ENCODE results near the gene KAT8. TPM values are rescaled to one million over a fixed set of nuclear protein-coding genes. Genes with fewer than 3 reads are reported as not detected.
A peak's percentile ranks its signal among the peaks of the same experiment; 100 is the strongest.

Gene KAT8
- total RNA-seq, 1 donor, result 76.5 TPM

DNA sequence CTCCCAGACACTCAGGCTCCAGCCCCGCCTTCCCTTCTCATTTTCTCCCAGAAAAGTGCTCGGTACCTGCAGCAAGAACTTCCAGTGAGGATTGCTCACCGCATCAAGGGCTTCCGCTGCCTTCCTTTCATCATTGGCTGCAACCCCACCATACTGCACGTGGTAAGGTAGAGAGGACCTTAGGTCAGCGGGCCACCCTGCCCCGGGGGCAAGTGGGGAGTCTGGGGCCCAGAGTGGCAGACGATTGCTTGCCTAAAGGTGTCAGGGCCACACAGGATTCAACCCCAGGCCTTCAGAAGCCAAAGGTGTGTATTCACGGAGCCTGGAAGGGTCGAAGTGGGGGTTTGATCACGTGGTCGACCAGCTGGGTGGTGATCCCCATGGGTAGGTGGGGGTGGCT lies 7.8 kb upstream of the KAT8 start:
- H3K4me1 ChIP-seq (ENCODE audit: insufficient read depth, low read length), result peaks cover 50% of the 10 kb centered on the region

DNA sequence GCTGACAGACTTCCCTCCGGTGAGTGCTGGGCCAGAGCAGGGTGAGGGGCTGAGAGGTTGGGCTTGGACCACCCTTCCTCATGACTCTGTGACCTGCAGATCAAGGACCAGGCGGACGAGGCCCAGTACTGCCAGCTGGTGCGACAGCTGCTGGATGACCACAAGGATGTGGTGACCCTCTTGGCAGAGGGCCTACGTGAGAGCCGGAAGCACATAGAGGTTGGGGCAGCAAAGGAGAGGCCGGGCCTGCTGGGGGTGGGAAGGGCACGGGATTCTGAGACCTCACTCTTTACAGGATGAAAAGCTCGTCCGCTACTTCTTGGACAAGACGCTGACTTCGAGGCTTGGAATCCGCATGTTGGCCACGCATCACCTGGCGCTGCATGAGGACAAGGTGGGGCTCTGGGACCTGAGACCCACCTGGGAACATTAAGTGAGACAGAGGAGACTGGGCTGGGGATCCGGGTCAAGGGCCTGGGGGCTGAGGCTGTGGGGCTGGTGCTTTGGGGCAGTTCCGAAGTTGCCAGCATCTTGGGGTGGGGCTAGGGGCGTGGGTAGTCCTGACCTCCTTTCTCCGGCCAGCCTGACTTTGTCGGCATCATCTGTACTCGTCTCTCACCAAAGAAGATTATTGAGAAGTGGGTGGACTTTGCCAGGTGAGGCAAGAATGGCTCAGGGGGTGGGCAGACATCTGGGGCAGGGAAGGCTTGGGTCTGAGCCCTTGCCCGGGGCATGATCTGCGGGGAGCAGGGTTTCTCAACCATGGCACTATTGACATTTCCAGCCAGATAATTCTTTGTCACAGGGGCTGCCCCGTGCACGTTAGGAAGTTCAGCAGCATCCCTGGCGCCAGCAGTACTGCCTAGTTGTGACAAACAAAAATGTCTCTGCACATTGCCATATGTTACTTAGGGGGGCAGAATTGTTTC lies 7.1 kb upstream of the KAT8 start:
- no peaks in the 10 kb centered on the region for H3K9me3 ChIP-seq (ENCODE audit: low read depth, low read length)
- H3K27me3 ChIP-seq (ENCODE audit: insufficient read depth, low read length), result no peaks in the 10 kb centered on the region
- peaks cover 55% of the 10 kb centered on the region for H3K4me1 ChIP-seq (ENCODE audit: insufficient read depth, low read length)
- no peak overlapping the region for H3K4me3 ChIP-seq (ENCODE audit: low read length)

More for the DNA sequence above, 7.8 kb upstream of the KAT8 start:
- Histone ChIP-seq H3K27me3 (ENCODE audit: insufficient read depth, low read length) (no peaks in the 10 kb centered on the region), H3K9me3 (ENCODE audit: low read depth, low read length) (no peaks in the 10 kb centered on the region), H3K4me3 (ENCODE audit: low read length) (no peak overlapping the region)

DNA sequence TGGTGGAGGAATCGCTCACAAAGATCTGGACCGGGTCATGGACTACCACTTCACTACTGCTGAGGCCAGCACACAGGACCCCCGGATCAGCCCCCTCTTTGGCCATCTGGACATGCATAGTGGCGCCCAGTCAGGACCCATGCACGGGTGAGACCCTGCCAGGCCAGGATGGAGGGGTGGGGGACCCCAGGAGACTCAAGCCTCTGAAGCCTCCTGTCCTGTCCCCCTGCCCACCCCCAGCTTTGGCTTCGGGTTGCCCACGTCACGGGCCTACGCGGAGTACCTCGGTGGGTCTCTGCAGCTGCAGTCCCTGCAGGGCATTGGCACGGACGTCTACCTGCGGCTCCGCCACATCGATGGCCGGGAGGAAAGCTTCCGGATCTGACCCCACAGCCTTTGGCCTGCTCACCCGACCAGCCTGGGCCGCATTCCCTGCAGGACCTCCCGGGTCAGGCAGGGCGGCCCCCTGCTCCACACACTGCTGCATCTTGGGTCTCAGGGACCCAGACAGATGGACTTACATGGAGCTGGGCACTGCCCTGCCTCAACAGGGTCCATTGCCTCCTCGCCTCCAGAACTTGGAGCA lies 5.5 kb upstream of the KAT8 start:
- H3K4me3 ChIP-seq (ENCODE audit: low read length), result no peak overlapping the region
- H3K27me3 ChIP-seq (ENCODE audit: insufficient read depth, low read length), result no peaks in the 10 kb centered on the region
- no peaks in the 10 kb centered on the region for H3K9me3 ChIP-seq (ENCODE audit: low read depth, low read length)
- peaks cover 61% of the 10 kb centered on the region for H3K4me1 ChIP-seq (ENCODE audit: insufficient read depth, low read length)

DNA sequence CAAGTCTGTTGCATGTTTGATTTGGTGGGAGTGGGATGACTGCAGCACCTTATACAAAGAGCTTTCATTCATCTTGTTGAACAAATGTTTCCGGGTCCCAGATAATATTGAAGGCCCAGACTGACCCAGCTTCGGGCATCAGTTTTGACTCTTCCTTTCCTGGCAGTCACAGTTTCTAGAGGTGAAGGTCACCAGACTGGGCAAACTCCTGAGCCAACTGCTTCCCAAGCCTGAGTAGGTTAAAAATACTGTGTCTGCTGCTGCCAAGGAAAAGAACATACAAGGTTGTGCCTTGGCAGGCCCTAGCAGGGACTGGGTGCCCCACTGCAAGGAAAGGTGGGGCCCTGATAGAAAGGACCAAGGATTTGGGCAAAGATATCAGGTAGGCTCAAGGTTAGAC lies 4.8 kb upstream of the KAT8 start:
- H3K4me1 ChIP-seq (ENCODE audit: insufficient read depth, low read length), result peaks cover 60% of the 10 kb centered on the region
- no peaks in the 10 kb centered on the region for H3K27me3 ChIP-seq (ENCODE audit: insufficient read depth, low read length)
- H3K4me3 ChIP-seq (ENCODE audit: low read length), result no peak overlapping the region
- no peaks in the 10 kb centered on the region for H3K9me3 ChIP-seq (ENCODE audit: low read depth, low read length)

DNA sequence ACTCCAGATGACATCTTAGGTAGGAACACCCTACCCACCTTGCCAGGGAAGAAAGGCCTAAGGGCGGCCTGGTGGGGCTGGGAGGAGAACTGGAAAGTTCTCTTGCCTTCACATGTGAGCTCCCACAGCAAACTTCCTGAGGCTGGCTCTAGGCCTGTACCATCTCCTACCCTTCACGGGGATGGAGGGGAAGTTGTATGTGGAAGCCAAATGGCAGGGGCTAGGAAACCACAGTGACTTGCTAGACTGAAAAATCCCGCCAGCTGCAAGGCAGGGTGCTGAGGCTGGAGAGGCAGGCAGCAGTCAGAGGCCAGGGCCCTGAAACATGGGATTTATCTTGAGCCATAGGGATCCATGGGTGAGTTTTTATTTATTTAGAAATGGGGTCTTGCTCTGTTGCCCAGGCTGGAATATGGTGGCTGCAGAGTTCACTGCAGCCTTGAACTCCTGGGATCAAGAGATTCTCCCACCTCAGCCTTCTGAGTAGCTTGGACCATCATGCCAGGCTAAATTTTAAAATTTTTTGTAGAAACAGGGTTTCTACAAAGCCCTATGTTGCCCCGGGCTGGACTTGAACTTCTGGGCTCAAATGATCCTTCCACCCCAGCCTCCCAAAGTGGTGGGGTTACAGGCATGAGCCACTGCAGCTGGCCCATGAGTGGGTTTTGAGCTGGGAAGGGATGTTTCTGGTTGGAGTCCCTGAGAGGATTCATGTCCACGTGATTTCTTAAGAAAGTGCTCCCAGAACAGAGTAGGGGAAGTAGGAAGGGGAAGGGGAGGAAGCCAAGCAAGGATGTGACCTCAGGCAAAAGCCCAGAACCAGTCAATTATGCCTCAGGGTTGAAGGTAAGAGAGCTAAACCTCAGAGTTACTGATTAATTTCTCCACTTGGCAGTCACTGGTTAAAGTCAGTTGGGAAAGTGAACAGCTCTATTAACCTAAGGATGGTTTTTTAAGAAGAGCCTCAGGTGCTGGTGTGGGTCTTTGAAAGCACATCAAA lies 4.0 kb upstream of the KAT8 start:
- H3K9me3 ChIP-seq (ENCODE audit: low read depth, low read length), result no peaks in the 10 kb centered on the region
- H3K4me3 ChIP-seq (ENCODE audit: low read length), result no peak overlapping the region
- peaks cover 60% of the 10 kb centered on the region for H3K4me1 ChIP-seq (ENCODE audit: insufficient read depth, low read length)
- H3K27me3 ChIP-seq (ENCODE audit: insufficient read depth, low read length), result no peaks in the 10 kb centered on the region

DNA sequence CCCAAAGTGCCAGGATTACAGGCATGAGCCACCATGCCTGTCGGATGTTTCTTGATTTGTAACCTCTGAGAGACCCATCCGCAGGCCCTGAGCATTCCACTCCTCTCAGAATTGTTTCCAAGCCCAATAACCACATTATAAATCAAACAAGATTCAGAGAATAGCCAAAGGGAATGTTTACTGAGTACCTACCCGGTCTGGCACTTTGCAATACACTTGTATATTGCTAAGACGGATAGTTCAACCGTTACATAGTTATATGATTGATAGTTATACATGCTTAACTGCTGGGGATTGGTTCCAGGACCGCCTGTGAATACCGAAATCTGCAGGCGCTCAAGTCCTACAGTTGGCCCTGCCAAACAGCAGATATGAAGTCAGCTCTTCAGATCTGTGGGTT lies 3.0 kb upstream of the KAT8 start:
- Histone ChIP-seq H3K27me3 (ENCODE audit: insufficient read depth, low read length) (no peaks in the 10 kb centered on the region), H3K4me3 (ENCODE audit: low read length) (no peak overlapping the region)

DNA sequence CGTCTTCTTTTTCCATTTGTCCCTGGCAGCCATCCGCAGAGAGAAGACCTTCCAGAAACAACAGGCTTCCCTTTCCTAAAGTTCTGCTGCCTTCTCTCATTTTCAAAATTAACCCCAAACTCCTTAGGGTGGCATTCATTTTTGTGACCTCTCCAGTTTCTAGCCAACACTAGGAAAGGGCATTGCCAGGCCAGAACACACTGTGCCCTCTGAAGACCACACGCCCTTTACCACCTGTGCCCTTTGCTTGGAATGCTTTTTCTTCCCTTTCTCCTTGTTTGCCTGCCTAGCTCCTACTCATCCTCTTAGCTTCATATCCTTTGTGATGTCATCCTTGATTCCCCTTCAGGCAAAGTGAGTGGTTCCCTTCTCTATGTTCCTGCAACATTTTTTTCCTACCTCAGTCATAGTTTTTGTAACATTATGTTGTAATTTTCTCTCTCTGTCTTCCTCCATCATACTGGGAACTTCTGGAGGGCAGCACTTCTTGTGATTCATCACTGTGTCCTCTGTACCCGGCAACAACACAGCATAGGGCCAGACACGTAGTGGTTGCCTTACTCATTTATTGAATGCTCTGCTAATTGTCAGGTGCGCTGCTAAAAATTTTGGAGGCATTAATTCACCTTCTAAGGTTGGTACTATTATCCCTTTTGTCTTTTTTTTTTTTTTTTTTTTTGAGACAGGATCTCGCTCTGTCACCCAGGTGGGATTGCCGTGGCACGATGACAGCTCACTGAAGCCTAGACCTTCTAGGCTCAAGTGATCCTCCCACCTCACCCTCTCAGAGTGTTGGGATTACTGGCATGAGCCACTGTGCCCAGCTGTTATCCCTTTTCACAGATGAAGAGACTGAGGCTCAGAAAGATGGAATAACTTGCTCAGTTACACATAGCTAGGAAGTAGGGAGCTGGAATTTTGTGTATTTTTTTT lies 1.0 kb downstream of the KAT8 start:
- Histone ChIP-seq H3K27me3 (ENCODE audit: insufficient read depth, low read length) (no peaks in the 10 kb centered on the region), H3K9me3 (ENCODE audit: low read depth, low read length) (no peaks in the 10 kb centered on the region), H3K4me3 (ENCODE audit: low read length) (peak overlapping the region; percentile 58), H3K4me1 (ENCODE audit: insufficient read depth, low read length) (peaks cover 50% of the 10 kb centered on the region)

More for the DNA sequence above, 3.0 kb upstream of the KAT8 start:
- no peaks in the 10 kb centered on the region for H3K9me3 ChIP-seq (ENCODE audit: low read depth, low read length)
- peaks cover 61% of the 10 kb centered on the region for H3K4me1 ChIP-seq (ENCODE audit: insufficient read depth, low read length)

DNA sequence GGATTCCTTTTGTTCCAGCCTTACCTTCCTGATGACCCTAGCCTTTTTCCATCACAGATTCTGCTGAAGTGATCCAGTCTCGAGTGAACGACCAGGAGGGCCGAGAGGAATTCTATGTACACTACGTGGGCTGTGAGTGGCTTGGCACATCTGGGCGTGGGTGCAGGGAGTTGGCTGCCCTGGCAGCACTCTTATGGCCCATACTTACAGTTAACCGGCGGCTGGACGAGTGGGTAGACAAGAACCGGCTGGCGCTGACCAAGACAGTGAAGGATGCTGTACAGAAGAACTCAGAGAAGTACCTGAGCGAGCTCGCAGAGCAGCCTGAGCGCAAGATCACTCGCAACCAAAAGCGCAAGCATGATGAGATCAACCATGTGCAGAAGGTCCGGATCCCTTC lies 2.7 kb downstream of the KAT8 start:
- no peak overlapping the region for H3K4me3 ChIP-seq (ENCODE audit: low read length)
- H3K4me1 ChIP-seq (ENCODE audit: insufficient read depth, low read length), result peaks cover 35% of the 10 kb centered on the region
- H3K9me3 ChIP-seq (ENCODE audit: low read depth, low read length), result no peaks in the 10 kb centered on the region
- H3K27me3 ChIP-seq (ENCODE audit: insufficient read depth, low read length), result no peaks in the 10 kb centered on the region

DNA sequence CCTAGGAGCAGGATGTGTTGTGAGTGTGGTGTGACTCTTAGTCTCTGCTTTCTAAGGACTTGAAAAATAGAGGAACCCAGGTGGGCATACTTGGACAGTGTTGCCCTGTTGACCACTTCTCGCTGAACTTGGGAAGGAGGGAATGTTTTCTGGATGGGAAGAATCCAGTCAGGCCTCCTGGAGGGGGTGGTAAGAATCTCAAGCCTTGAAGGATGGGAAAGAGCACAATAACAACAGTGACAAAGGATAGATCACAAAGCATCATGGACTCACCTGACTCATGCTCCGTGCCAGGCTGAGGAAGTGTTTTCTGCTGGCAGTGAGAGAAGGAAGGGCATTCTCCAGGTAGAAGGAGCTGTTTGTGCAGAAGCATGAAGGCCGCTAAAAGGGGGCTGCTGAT lies 8.4 kb downstream of the KAT8 start:
- Histone ChIP-seq H3K4me3 (ENCODE audit: low read length) (no peak overlapping the region), H3K4me1 (ENCODE audit: insufficient read depth, low read length) (peaks cover 44% of the 10 kb centered on the region), H3K27me3 (ENCODE audit: insufficient read depth, low read length) (no peaks in the 10 kb centered on the region), H3K9me3 (ENCODE audit: low read depth, low read length) (no peaks in the 10 kb centered on the region)

DNA sequence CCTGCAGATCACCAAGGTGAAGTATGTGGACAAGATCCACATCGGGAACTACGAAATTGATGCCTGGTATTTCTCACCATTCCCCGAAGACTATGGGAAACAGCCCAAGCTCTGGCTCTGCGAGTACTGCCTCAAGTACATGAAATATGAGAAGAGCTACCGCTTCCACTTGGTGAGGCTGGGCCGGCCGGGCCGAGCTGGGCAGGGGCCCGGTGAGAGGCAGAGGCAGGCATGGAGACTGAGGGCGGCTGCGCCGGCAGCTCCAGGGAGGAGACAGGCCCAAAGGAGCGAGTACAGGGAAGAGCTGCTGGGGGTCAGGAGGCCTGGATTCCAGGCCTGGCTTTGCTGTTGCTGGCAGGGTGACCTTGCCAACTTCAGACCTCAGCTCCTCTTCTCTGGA lies 9.7 kb downstream of the KAT8 start:
- Histone ChIP-seq H3K4me1 (ENCODE audit: insufficient read depth, low read length) (peaks cover 44% of the 10 kb centered on the region), H3K4me3 (ENCODE audit: low read length) (no peak overlapping the region), H3K9me3 (ENCODE audit: low read depth, low read length) (no peaks in the 10 kb centered on the region), H3K27me3 (ENCODE audit: insufficient read depth, low read length) (no peaks in the 10 kb centered on the region)

DNA sequence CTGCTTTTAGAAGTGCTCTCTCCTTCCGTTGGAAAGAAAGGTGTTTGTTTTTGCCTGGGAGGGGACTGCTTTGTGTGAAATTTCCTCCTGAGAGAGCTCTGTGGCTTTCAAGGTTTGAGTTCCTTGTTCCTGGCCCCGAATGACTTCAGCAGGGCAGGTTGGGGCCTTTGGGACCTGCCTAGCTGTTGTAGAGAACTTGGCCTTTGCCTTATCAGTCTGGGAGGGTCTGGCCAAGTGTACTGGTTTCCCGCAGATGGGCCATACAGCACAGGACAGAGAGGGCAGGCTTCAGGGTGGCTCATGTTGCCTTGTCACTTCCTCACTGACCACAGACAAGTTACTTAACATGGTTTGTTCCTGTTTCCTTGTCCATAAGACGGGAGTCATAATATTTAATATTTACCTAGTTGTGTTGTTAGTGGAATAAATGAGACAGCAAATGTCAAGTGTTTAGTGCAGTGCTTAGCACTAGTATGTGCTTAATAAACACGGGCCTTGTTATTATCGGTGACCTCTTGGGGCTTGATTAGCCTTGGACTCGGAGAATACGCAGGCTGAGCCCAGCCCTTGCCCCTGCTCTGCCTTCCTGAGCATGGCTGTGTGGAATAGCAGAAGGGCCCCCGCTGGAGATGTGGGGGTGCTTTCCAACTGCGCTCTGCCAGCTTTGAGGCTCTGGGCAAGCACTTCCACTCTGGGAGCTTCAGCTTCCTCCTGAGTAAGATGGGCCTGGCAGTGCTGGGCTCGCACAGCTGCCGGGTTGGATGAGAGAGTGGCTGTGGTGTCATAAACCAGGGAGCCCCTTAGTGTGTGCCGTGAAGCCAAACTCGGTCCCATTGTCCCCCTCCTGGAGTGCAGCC lies 11.5 kb downstream of the KAT8 start:
- no peak overlapping the region for H3K4me3 ChIP-seq (ENCODE audit: low read length)

DNA sequence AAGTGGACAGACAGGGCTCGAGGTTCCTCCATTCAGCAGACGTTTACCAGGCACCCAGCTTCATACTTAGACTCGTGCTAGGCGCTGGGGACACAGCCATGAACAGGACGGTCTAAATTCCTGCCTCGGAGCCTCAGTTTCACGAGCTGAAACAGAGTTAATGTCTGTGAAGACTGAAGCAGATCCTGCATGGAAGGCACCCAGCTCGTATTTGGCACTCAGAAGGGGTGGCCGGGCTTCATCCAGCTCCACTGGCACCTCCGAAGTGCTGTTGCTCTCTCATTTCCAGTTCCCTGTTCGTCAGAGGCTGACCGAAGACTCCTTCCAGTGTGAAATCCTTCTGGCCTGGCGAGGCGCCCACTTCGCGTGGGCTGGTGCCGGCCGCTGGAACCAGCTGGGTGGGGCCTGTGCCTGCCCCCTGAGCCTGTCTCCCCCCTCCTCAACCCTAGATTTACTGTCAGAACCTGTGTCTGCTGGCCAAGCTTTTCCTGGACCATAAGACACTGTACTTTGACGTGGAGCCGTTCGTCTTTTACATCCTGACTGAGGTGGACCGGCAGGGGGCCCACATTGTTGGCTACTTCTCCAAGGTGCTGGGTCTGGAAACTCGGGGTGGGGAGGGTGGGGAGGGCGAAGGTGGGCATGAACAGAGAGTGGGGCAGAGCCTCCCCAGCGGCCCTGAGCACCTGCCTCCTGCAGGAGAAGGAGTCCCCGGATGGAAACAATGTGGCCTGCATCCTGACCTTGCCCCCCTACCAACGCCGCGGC lies 12.3 kb downstream of the KAT8 start:
- Histone ChIP-seq H3K4me3 (ENCODE audit: low read length) (no peak overlapping the region), H3K4me1 (ENCODE audit: insufficient read depth, low read length) (peaks cover 57% of the 10 kb centered on the region), H3K9me3 (ENCODE audit: low read depth, low read length) (no peaks in the 10 kb centered on the region), H3K27me3 (ENCODE audit: insufficient read depth, low read length) (no peaks in the 10 kb centered on the region)

More for the DNA sequence above, 11.5 kb downstream of the KAT8 start:
- peaks cover 49% of the 10 kb centered on the region for H3K4me1 ChIP-seq (ENCODE audit: insufficient read depth, low read length)
- no peaks in the 10 kb centered on the region for H3K9me3 ChIP-seq (ENCODE audit: low read depth, low read length)
- H3K27me3 ChIP-seq (ENCODE audit: insufficient read depth, low read length), result no peaks in the 10 kb centered on the region

Data from mononuclear cell (primary cell).